Muscle of arm (tissue), 14 donors: Measurements from ENCODE around the gene SNORC. TPM values are rescaled to one million over a fixed set of nuclear protein-coding genes. Genes with fewer than 3 reads are reported as not detected.
"Not testable (repeated sequence)": the region's sequence is repeated elsewhere in the genome, so short reads cannot be mapped to it uniquely, and the experiment has no call there.

Experiments
- DNase-seq: peaks from one replicate; pipeline ENCODE4 v3.0.0-alpha.2; 2013
- long read RNA-seq, 11 donors: transcript quantifications; one replicate each; lab custom pipeline, GENCODE V29; 2026
- polyA plus RNA-seq, 12 donors: library from polyadenylated mRNA; unstranded; fragments of 120-200 nt; gene quantifications; one replicate each; pipeline ENCODE4 v1.2.1, GENCODE V29; 2013; ENCODE audit not compliant: insufficient read length in 12 of 12

The SNORC gene
- polyA plus RNA-seq = 10 to 100 TPM in 1 of 12 donors, 1 to 10 TPM in 7, under 1 TPM in 3, not detected in 1; 0.45 to 11.2 (median 1.6) TPM
- long read RNA-seq, donor 1, transcript SNORC-206 (2 exons, 2,782 nt) = major isoform, 18 of 19 reads
- long read RNA-seq, donor 1, partial matches to known transcripts = 0 of 19 reads
- long read RNA-seq, donor 1, other reads (novel, unspliced or antisense) = 0 of 19 reads
- long read RNA-seq, donor 2 = 0 reads
- long read RNA-seq, donor 3 = 0 reads
- long read RNA-seq, donor 4 = 0 reads
- long read RNA-seq, donor 5 = 0 reads
- long read RNA-seq, donor 6 = 0 reads
- long read RNA-seq, donor 7 = 0 reads
- long read RNA-seq, donor 8, partial matches to known transcripts = 0 of 1 reads
- long read RNA-seq, donor 8, other reads (novel, unspliced or antisense) = 0 of 1 reads
- long read RNA-seq, donor 9, partial matches to known transcripts = 0 of 1 reads
- long read RNA-seq, donor 9, other reads (novel, unspliced or antisense) = 0 of 1 reads
- long read RNA-seq, donor 10 = 0 reads
- long read RNA-seq, donor 11 = 0 reads

- no peak for DNase-seq
These were observed at the start of gene SNORC for GRCh38 chr2:232870018-232870765. Gene SNORC, plus strand, starts transcription at chr2:232870264. Its CDS starts 78 bp downstream, at chr2:232870342.

GRCh38 chr2:232829988-232830387 is 40.1 kb upstream of the SNORC start:
- no peak for DNase-seq

- no peak for DNase-seq
These were observed 38.6 kb upstream of the SNORC start for GRCh38 chr2:232831496-232831895.

GRCh38 chr2:232833830-232834229 is 36.2 kb upstream of the SNORC start:
- no peak for DNase-seq

GRCh38 chr2:232835687-232836208 is 34.3 kb upstream of the SNORC start:
- no peak for DNase-seq

GRCh38 chr2:232836934-232837333 is 33.1 kb upstream of the SNORC start:
- DNase-seq = no peak

- DNase-seq = no peak
These were observed 31.6 kb upstream of the SNORC start for GRCh38 chr2:232838406-232838874.

GRCh38 chr2:232839411-232840079 is 30.5 kb upstream of the SNORC start:
- DNase-seq = peak; percentile 42

- DNase-seq = no peak
These were observed 27.4 kb upstream of the SNORC start for GRCh38 chr2:232842689-232843088.

- DNase-seq = no peak
These were observed 26.2 kb upstream of the SNORC start for GRCh38 chr2:232843834-232844233.

- no peak for DNase-seq
These were observed 24.0 kb upstream of the SNORC start for GRCh38 chr2:232846055-232846454.

- DNase-seq = no peak
These were observed 20.0 kb upstream of the SNORC start for GRCh38 chr2:232850039-232850438.

GRCh38 chr2:232852081-232852480 is 18.0 kb upstream of the SNORC start:
- not testable (repeated sequence) for DNase-seq

GRCh38 chr2:232852676-232853075 is 17.4 kb upstream of the SNORC start:
- no peak for DNase-seq

- DNase-seq = no peak
These were observed 16.0 kb upstream of the SNORC start for GRCh38 chr2:232854082-232854481.

- DNase-seq = no peak
These were observed 12.9 kb upstream of the SNORC start for GRCh38 chr2:232857158-232857563.

GRCh38 chr2:232859385-232859916 is 10.6 kb upstream of the SNORC start:
- DNase-seq = no peak

GRCh38 chr2:232860593-232861241 is 9.3 kb upstream of the SNORC start:
- no peak for DNase-seq

- no peak for DNase-seq
These were observed 8.7 kb upstream of the SNORC start for GRCh38 chr2:232861353-232861752.

- no peak for DNase-seq
These were observed 6.1 kb upstream of the SNORC start for GRCh38 chr2:232863996-232864395.

GRCh38 chr2:232865165-232865564 is 4.9 kb upstream of the SNORC start:
- no peak for DNase-seq
